Activated T-cell treated with anti-CD3 and anti-CD28 coated beads for 24 hours (primary cell): ENCODE data around the gene TBC1D22A.

Experiments
- DNase-seq: peaks from one replicate; pipeline ENCODE4 v3.0.0-alpha.2; 2020; ENCODE audit warnings: low read depth

The TBC1D22A gene

DNA sequence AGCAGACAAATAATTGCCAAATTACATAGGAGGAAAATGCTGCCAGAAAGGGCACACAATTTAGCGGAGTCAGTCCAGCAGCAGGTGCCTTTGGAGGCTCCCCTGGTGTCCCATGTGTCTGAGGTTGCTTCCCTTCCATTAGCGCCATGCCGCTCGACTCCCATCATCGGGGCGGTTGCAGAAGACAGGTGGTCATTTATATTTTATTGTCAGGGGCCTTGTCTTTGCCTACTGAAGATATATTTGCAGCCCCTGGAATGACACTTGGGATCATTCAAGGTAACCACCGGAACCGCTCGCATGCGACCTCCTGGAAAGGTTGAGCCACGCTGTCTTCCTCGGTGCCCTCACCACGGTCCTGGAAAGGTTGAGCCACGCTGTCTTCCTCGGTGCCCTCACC, 298.3 kb downstream of the TBC1D22A start:
- DNase-seq = no peak

GRCh38 chr22:47061226-47061625, 298.8 kb downstream of the TBC1D22A start:
- no peak for DNase-seq

GRCh38 chr22:47062126-47062525, 299.7 kb downstream of the TBC1D22A start:
- DNase-seq = no peak

GRCh38 chr22:47063071-47063509, 300.6 kb downstream of the TBC1D22A start:
- no peak for DNase-seq

DNA sequence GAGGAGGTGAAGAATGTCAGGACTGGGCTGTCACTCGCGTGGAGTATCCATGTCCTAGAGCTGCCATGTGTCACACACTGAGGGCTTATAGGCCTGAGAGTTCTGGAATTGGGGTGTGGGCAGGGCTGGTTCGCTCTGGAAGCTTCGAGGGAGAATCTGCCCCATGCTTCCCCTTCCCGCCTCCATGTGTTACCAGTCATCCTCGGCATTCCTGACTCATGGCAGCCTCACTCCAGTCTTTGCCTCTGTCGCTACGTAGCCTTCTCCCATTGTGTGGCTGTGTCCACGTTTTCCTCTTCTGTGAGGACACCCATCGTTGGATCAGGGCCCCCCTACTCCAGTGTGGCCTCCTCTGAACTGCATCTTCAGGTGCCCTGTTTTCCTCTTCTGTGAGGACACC, 301.2 kb downstream of the TBC1D22A start:
- DNase-seq = no peak

DNA sequence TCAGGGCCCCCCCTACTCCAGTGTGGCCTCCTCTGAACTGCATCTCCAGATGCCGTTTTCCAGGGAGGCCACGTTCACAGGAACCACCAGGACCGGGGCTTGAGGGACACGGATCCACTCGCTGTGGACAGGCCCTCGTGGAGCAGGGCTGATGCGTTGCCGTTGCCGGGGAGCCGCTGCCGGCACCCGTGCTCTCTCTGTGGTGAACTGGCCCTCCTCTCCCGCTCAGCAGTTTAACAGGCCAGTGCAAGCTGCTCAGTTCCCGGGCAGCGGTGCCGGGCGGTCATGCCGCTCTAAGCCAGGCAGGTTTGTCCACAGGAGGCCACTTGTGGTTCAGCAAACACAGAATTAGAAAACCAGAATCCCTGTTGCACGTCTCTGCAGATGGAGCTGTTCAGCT, 301.6 kb downstream of the TBC1D22A start:
- no peak for DNase-seq

GRCh38 chr22:47064416-47064815, 302.0 kb downstream of the TBC1D22A start:
- DNase-seq = no peak

GRCh38 chr22:47065756-47066615, 303.5 kb downstream of the TBC1D22A start:
- DNase-seq = no peak

DNA sequence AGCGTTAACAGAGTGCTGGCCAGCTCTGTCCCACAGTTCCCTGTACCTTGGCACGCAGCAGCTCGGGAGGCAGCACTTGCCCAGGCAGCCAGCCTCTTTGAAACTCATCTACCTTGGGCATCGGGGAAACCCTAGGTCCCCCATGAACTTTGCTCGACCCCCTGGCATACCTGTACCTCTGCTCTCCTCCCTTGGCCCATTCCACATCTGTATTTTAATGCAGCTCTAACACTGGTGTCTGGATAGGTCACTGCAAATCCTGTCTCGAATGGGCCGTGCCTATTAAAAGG, 304.1 kb downstream of the TBC1D22A start:
- DNase-seq = no peak

- no peak for DNase-seq
Observed at GRCh38 chr22:47067321-47067890, 305.0 kb downstream of the TBC1D22A start.

DNA sequence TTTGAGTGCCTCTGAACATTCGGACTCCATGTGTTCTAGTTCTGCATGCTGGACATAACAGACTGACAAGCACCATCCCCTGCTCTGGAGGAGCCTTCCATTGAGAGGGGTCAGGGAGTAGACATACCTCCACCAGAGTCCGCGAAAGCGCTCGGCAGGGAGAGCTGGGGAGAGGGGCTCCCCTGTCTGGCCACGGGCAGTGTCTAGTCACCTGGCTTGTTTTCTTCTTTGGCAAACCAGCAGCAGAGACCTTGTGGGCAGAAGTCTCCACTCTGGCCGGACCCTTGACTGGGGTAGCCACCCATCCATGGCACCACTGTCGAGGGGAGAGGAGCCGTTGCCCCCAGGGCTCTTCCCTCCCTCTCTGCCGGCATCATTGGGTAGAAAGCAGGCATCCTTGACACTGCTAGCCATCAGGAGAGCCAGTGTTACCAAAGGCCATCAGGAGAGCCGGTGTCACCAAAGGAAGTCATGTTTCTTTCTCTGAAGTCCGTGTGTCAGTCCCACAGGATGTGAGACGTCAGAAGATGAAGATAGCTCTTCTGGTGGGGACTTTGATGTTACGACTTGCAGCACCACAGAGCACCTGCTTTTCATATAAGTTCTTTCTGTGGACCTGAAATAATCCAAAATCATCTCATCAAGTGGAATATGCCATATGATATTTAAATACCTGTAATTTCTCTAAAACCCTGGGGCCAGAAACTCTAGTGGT, 305.6 kb downstream of the TBC1D22A start:
- no peak for DNase-seq

DNA sequence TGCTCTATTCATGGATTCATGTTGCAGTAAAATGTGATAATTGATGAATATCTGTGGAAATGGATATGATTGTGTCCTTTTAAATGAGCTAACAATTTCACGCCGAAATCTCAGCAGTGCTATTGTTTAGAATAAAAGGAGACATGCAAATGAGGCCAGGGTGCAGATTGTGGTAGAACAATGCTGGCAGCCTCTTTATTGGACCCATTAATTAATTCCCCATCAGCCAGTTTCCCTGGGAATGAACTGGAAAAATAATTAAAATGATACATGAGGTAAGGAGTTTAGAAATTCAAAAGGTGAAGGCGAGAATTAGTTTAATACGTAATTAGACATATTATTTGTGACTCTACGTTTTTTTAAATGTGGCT, 306.2 kb downstream of the TBC1D22A start:
- no peak for DNase-seq

GRCh38 chr22:47069270-47069669, 306.8 kb downstream of the TBC1D22A start:
- DNase-seq = no peak

GRCh38 chr22:47071078-47071806, 308.8 kb downstream of the TBC1D22A start:
- DNase-seq = no peak

GRCh38 chr22:47071807-47072641, 309.6 kb downstream of the TBC1D22A start:
- DNase-seq = no peak

DNA sequence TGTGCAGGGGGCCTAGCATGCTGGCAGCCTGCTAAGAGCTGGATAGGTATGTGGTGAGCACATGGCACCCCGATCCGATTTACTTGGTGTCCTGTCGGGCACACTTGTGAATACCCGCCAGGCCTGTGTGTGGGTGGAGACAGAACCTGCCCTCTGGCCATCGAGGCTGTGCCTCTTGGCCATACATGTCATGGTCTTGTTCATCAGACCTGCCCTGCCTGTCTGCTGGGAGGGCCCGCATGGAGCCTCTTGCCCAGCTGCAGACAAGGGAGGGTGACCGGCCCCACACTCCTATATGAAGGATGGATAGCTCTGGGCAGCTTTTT, 310.2 kb downstream of the TBC1D22A start:
- no peak for DNase-seq

- no peak for DNase-seq
Observed at GRCh38 chr22:47073075-47073474, 310.6 kb downstream of the TBC1D22A start.

DNA sequence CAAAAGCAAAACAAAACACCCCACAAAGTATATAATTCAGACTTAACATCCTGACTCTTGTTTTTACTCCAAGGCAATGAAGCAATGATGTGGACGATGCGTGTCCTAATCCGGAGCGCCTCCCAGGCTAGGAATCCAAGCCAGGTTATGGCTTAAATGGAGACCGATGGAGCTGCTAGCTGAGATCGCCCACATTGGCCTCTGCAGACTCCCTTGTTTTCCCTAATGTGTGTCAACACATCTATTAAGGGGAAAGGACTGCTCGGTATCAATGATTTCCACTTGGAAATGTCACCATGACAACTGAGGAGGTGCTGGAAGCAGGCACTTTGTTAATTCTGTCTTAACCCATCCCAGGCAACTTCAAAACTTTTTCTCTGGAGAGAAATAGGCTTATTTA, 311.7 kb downstream of the TBC1D22A start:
- no peak for DNase-seq

- no peak for DNase-seq
Observed at GRCh38 chr22:47075568-47075967, 313.1 kb downstream of the TBC1D22A start.

DNA sequence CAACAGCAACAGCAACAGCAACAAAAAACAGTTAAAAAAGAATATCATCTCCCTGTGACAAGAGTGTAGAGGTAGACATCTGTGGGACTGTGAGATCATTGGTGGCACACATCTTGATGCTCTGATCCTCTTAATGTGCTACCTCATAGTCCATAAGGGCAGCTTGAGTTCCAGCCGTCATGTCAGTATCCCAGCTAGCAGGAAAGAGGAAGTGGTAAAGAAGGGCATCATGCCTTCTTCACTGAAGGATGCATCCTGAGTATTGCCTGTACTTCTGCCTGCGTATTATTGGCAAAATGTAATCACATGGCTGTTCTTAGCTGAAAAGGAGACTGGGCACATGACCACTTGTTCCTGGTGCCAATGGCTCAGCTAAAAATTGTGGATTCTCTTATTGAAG, 314.3 kb downstream of the TBC1D22A start:
- DNase-seq = no peak

DNA sequence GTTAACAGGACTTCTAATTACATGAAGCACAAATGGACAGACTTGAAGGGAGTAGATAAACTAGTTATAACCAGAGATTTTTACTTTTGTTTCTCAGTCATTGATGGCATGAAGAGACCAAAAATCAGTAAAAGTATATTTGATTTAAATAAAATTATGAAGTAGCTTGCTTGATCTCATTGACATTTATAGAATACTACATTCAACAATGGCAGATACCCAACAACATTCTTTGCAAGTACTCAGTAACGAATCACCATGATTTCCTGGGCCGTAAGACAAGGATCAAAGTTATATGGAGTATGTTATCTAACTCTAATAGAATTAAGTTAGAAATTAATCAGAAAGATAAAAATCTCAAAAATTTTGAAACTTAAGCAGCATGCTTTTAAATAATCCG, 317.6 kb downstream of the TBC1D22A start:
- DNase-seq = no peak

DNA sequence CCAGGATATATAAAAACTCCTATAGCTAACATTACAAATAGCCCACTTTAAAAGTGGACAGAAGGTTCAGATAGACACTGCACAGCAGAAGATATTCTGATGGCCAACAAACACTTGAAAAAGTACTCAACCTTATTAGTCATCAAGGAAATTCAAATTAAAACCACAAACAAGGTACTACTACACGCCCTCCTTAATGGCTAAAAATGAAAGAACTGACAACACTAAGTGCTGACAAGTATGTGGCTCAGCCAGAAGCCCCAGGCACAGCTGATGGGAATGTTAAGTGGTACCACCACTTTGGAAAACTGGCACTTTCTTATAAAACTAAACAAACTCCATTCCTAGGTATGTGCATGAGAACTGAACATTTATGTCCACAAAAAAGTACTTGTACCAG, 320.1 kb downstream of the TBC1D22A start:
- DNase-seq = no peak
